Neuronal stem cell (in vitro differentiated cells): Measurements from ENCODE around the gene CNTN5.

ENCODE experiments used
- DNase-seq: peaks from one replicate; pipeline ENCODE4 v3.0.0-alpha.2; 2013; ENCODE audit warnings: low spot score
- H2AFZ ChIP-seq: one replicate; pipeline ENCODE4 v1.6.1; 2013; ENCODE audit warnings: mild to moderate bottlenecking, low read length, inconsistent platforms
- H2AK5ac ChIP-seq: 2 replicates; pipeline ENCODE4 v1.6.1; 2013; ENCODE audit warnings: low read depth, mild to moderate bottlenecking, inconsistent platforms, low read length, moderate library complexity, mixed read lengths
- H2BK120ac ChIP-seq: 2 replicates; pipeline ENCODE4 v1.6.1; 2013; ENCODE audit warnings: low read depth, mild to moderate bottlenecking, inconsistent platforms, low read length, moderate library complexity, mixed read lengths
- H2BK12ac ChIP-seq: one replicate; pipeline ENCODE4 v1.6.1; 2013; ENCODE audit warnings: low read length, inconsistent platforms
- H2BK15ac ChIP-seq: 2 replicates; pipeline ENCODE4 v1.6.1; 2013; ENCODE audit warnings: mild to moderate bottlenecking, low read length, inconsistent platforms, mixed read lengths
- H2BK5ac ChIP-seq: one replicate; pipeline ENCODE4 v1.6.1; 2013; ENCODE audit warnings: inconsistent platforms, mild to moderate bottlenecking, low read length, moderate library complexity
- H3K14ac ChIP-seq: one replicate; pipeline ENCODE4 v1.6.1; 2013; ENCODE audit warnings: low read length, inconsistent platforms
- H3K18ac ChIP-seq: 2 replicates; pipeline ENCODE4 v1.6.1; 2013; ENCODE audit warnings: low read length, inconsistent platforms
- H3K23ac ChIP-seq: 2 replicates; pipeline ENCODE4 v1.6.1; 2013; ENCODE audit warnings: low read depth, mild to moderate bottlenecking, mixed read lengths, low read length, inconsistent platforms; ENCODE audit not compliant: poor library complexity
- H3K27ac ChIP-seq: replicated peaks from 3 replicates; pipeline ENCODE4 v1.5.1; 2013; ENCODE audit warnings: low read length, inconsistent platforms
- H3K27me3 ChIP-seq, 3 experiments: 2 replicates each; pipeline ENCODE4 v1.6.1; 2013; ENCODE audit warnings: low read length in 3 of 3, mild to moderate bottlenecking in 2 of 3, inconsistent platforms in 1 of 3, low read depth in 1 of 3, mixed read lengths in 1 of 3, moderate library complexity in 1 of 3; ENCODE audit not compliant: control insufficient read depth in 3 of 3, insufficient read depth in 3 of 3
- H3K36me3 ChIP-seq, 2 donors: replicated peaks in 1 of 2; 2 replicates each; pipeline ENCODE4 v1.6.1; 2013; ENCODE audit warnings: low read length in 2 of 2; ENCODE audit not compliant: control insufficient read depth in 2 of 2, insufficient read depth in 2 of 2
- H3K4ac ChIP-seq: 2 replicates; pipeline ENCODE4 v1.6.1; 2013; ENCODE audit warnings: inconsistent platforms, mild to moderate bottlenecking, low read length, moderate library complexity
- H3K4me1 ChIP-seq, 2 donors: 1 replicate in 1 of 2; 2 replicates in 1 of 2; pipeline ENCODE4 v1.6.1; 2013; ENCODE audit warnings: low read length in 2 of 2, low read depth in 1 of 2; ENCODE audit not compliant: control insufficient read depth in 2 of 2, insufficient read depth in 1 of 2
- H3K4me2 ChIP-seq: one replicate; pipeline ENCODE4 v1.6.1; 2013; ENCODE audit warnings: mild to moderate bottlenecking, low read length, inconsistent platforms; ENCODE audit not compliant: insufficient read depth, poor library complexity, severe bottlenecking
- H3K4me3 ChIP-seq, 2 donors: 2 replicates each; pipeline ENCODE4 v1.5.1; 2013; ENCODE audit warnings: low read length in 2 of 2, mild to moderate bottlenecking in 2 of 2, inconsistent platforms in 1 of 2, moderate library complexity in 1 of 2
- H3K79me1 ChIP-seq: one replicate; pipeline ENCODE4 v1.6.1; 2013; ENCODE audit warnings: low read depth, mild to moderate bottlenecking, inconsistent platforms, low read length, moderate library complexity
- H3K9ac ChIP-seq: one replicate; pipeline ENCODE4 v1.6.1; 2013; ENCODE audit warnings: mild to moderate bottlenecking, low read depth, low read length, inconsistent platforms; ENCODE audit not compliant: poor library complexity
- H3K9me3 ChIP-seq, 2 donors: replicated peaks in 1 of 2; 2 replicates each; pipeline versions ENCODE3 to v1.6.1; 2013; ENCODE audit warnings: low read length in 2 of 2, mild to moderate bottlenecking in 2 of 2, inconsistent platforms in 1 of 2, low read depth in 1 of 2, mixed read lengths in 1 of 2, moderate library complexity in 1 of 2; ENCODE audit not compliant: control insufficient read depth in 2 of 2, insufficient read depth in 1 of 2
- H4K8ac ChIP-seq: one replicate; pipeline ENCODE4 v1.6.1; 2013; ENCODE audit warnings: low read depth, mild to moderate bottlenecking, inconsistent platforms, low read length, moderate library complexity
- H4K91ac ChIP-seq: one replicate; pipeline ENCODE4 v1.6.1; 2013; ENCODE audit warnings: low read length, low read depth, mild to moderate bottlenecking, inconsistent platforms; ENCODE audit not compliant: poor library complexity
- WGBS, 2 donors: extraction: QIAGEN DNeasy Blood & Tissue Kit; methylation state at CpG; one replicate each; pipeline ENCODE4 v1.1.7; 2013; ENCODE audit warnings: missing lambda C conversion rate in 2 of 2, mixed read lengths in 1 of 2; ENCODE audit not compliant: insufficient read length in 2 of 2, insufficient replicate concordance in 1 of 2; ENCODE audit errors: extremely low coverage in 2 of 2; 5-methylcytosine and 5-hydroxymethylcytosine counted together

Gene CNTN5

GRCh38 chr11:99881610-99882009 lies 860.9 kb downstream of the CNTN5 start:
- Histone ChIP-seq H3K4ac (no peak overlapping the region), H3K9me3 (no peaks in the 10 kb centered on the region), H3K4me3 (no peak overlapping the region), H2BK15ac (no peak overlapping the region), H4K8ac (no peak overlapping the region), H3K23ac (no peak overlapping the region), H4K91ac (no peak overlapping the region), H3K27me3 (no peaks in the 10 kb centered on the region), H2AK5ac (no peak overlapping the region), H3K9ac (no peak overlapping the region), H2AFZ (no peak overlapping the region), H3K18ac (no peak overlapping the region), H2BK120ac (no peak overlapping the region), H2BK12ac (no peak overlapping the region), H3K36me3 (no peaks in the 10 kb centered on the region), H2BK5ac (no peak overlapping the region), H3K27ac (no peak overlapping the region), H3K14ac (no peak overlapping the region), H3K79me1 (no peaks in the 10 kb centered on the region), H3K4me1 (no peaks in the 10 kb centered on the region), H3K4me2 (no peak overlapping the region)
- no CpG with 5 or more reads among the region's 5 CpGs for WGBS, 2 donors
- DNase-seq, result no peak

GRCh38 chr11:99884750-99885149 lies 864.0 kb downstream of the CNTN5 start:
- Histone ChIP-seq H4K91ac (no peak overlapping the region), H3K79me1 (no peaks in the 10 kb centered on the region), H2BK12ac (no peak overlapping the region), H2BK120ac (no peak overlapping the region), H4K8ac (no peak overlapping the region), H2BK5ac (no peak overlapping the region), H3K9ac (no peak overlapping the region), H3K14ac (no peak overlapping the region), H2AK5ac (peak overlapping the region; percentile 52), H3K4me1 (no peaks in the 10 kb centered on the region), H3K4me3 (no peak overlapping the region), H2BK15ac (no peak overlapping the region), H3K27me3 (no peaks in the 10 kb centered on the region), H3K18ac (peak overlapping the region; percentile 64), H2AFZ (no peak overlapping the region), H3K23ac (no peak overlapping the region), H3K4ac (no peak overlapping the region), H3K4me2 (no peak overlapping the region), H3K9me3 (no peaks in the 10 kb centered on the region), H3K27ac (no peak overlapping the region), H3K36me3 (no peaks in the 10 kb centered on the region)
- no CpG with 5 or more reads among the region's 6 CpGs for WGBS, 2 donors
- no peak for DNase-seq

GRCh38 chr11:99887481-99887880 lies 866.7 kb downstream of the CNTN5 start:
- no peak overlapping the region for H2BK5ac ChIP-seq
- no peak overlapping the region for H2AFZ ChIP-seq
- no peak overlapping the region for H2AK5ac ChIP-seq
- no peaks in the 10 kb centered on the region for H3K27me3 ChIP-seq
- H3K36me3 ChIP-seq, result no peaks in the 10 kb centered on the region
- H3K9me3 ChIP-seq, result no peaks in the 10 kb centered on the region
- H3K23ac ChIP-seq, result no peak overlapping the region
- H3K9ac ChIP-seq, result no peak overlapping the region
- no peak overlapping the region for H3K27ac ChIP-seq
- H3K14ac ChIP-seq, result no peak overlapping the region
- H3K18ac ChIP-seq, result no peak overlapping the region
- H3K4ac ChIP-seq, result no peak overlapping the region
- H2BK120ac ChIP-seq, result no peak overlapping the region
- no peak overlapping the region for H2BK15ac ChIP-seq
- H3K79me1 ChIP-seq, result no peaks in the 10 kb centered on the region
- H4K8ac ChIP-seq, result no peak overlapping the region
- no peak for DNase-seq
- H3K4me1 ChIP-seq, result no peaks in the 10 kb centered on the region
- H3K4me3 ChIP-seq, result no peak overlapping the region
- H3K4me2 ChIP-seq, result no peak overlapping the region
- no peak overlapping the region for H4K91ac ChIP-seq
- H2BK12ac ChIP-seq, result no peak overlapping the region
- WGBS, 2 donors, result no CpG with 5 or more reads among the region's 5 CpGs

DNA sequence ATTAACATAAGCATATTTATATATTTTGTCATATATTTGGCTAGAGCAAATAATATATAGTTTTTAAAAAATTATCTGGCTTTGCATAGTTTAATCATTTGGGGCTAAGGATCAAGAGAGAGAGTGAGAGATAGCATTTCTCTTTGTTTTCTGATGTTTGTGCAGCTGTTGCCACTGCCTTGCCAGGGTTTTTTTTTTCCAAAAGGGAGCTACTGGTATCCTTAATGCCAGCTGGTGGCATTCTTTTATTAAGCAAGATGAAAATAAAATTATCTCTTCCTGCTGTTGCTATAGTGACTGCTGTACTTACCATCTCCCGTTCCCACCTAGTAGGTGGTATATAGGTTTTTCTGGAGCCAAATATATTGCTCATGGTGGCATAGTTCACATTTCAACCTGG lies 873.1 kb downstream of the CNTN5 start:
- H2BK120ac ChIP-seq, result no peak overlapping the region
- H2BK12ac ChIP-seq, result no peak overlapping the region
- no peaks in the 10 kb centered on the region for H3K79me1 ChIP-seq
- H3K9ac ChIP-seq, result no peak overlapping the region
- no peak overlapping the region for H3K4me3 ChIP-seq
- no peak overlapping the region for H4K8ac ChIP-seq
- no peak overlapping the region for H2BK15ac ChIP-seq
- H3K27me3 ChIP-seq, result no peaks in the 10 kb centered on the region
- H3K18ac ChIP-seq, result no peak overlapping the region
- H3K14ac ChIP-seq, result no peak overlapping the region
- H3K4me2 ChIP-seq, result no peak overlapping the region
- no peak overlapping the region for H3K4ac ChIP-seq
- no peaks in the 10 kb centered on the region for H3K36me3 ChIP-seq
- no CpG with 5 or more reads among the region's 1 CpG for WGBS, 2 donors
- no peak for DNase-seq
- H2AK5ac ChIP-seq, result no peak overlapping the region
- H2AFZ ChIP-seq, result no peak overlapping the region
- no peaks in the 10 kb centered on the region for H3K4me1 ChIP-seq
- H3K27ac ChIP-seq, result no peak overlapping the region
- no peak overlapping the region for H2BK5ac ChIP-seq
- H3K9me3 ChIP-seq, result no peaks in the 10 kb centered on the region
- no peak overlapping the region for H4K91ac ChIP-seq
- H3K23ac ChIP-seq, result no peak overlapping the region
